GM13977 (cell line): ENCODE results near the gene MKLN1.
"Not testable (repeated sequence)": the region's sequence is repeated elsewhere in the genome, so short reads cannot be mapped to it uniquely, and the experiment has no call there.

ENCODE experiments used
- DNase-seq: peaks from one replicate; pipeline ENCODE4 v3.0.0; 2012; ENCODE audit warnings: low spot score
- CTCF ChIP-seq: IDR thresholded peaks from 2 replicates; pipeline ENCODE4 v1.5.1; 2012; ENCODE audit warnings: mild to moderate bottlenecking, control low read depth; ENCODE audit not compliant: insufficient read depth; ENCODE audit errors: extremely low read depth, missing control alignments
- in situ Hi-C: fragments of 300-500 bp; cut with MboI; formaldehyde crosslinking; loops from one replicate; pipeline ENCODE4 v1.12.0; 2022; ENCODE audit warnings: low sequenced_read_pairs, low pct_unique_long_range_greater_than_20kb, mixed read lengths, inconsistent platforms; ENCODE audit not compliant: unreplicated experiment

The MKLN1 gene

GRCh38 chr7:131300078-131300477 lies 27.6 kb upstream of the MKLN1 start:
- no peak for TF ChIP-seq CTCF
- DNase-seq, result no peak
- in situ Hi-C loops, result no loop called here

GRCh38 chr7:131300572-131301466 lies 26.9 kb upstream of the MKLN1 start:
- no peak for DNase-seq
- TF ChIP-seq CTCF, result no peak
- in situ Hi-C loops, result no loop called here

- no peak for TF ChIP-seq CTCF
- no peak for DNase-seq
- in situ Hi-C loops, result no loop called here
These were observed 25.2 kb upstream of the MKLN1 start for GRCh38 chr7:131302446-131302845.

- peak; percentile 37 for DNase-seq
- in situ Hi-C loops, result no loop called here
- peak; percentile 69 for TF ChIP-seq CTCF
These were observed 24.6 kb upstream of the MKLN1 start for GRCh38 chr7:131302876-131303707.

GRCh38 chr7:131305152-131305551 lies 22.5 kb upstream of the MKLN1 start:
- DNase-seq, result no peak
- TF ChIP-seq CTCF, result no peak
- in situ Hi-C loops, result no loop called here

- in situ Hi-C loops, DNase-seq: not testable (repeated sequence)
These were observed 21.6 kb upstream of the MKLN1 start for GRCh38 chr7:131306041-131306440.

GRCh38 chr7:131306777-131307176 lies 20.9 kb upstream of the MKLN1 start:
- in situ Hi-C loops, result no loop called here
- TF ChIP-seq CTCF, result no peak
- no peak for DNase-seq
